ENCODE results near the gene AJUBA. TPM values are rescaled to one million over a fixed set of nuclear protein-coding genes. Genes with fewer than 3 reads are reported as not detected.

The AJUBA gene
- total and polyA plus RNA-seq, 2 donors (not counting 1 experiment from before 2014, with no cell fraction given) = 1.6 TPM; not detected in 1

DNA sequence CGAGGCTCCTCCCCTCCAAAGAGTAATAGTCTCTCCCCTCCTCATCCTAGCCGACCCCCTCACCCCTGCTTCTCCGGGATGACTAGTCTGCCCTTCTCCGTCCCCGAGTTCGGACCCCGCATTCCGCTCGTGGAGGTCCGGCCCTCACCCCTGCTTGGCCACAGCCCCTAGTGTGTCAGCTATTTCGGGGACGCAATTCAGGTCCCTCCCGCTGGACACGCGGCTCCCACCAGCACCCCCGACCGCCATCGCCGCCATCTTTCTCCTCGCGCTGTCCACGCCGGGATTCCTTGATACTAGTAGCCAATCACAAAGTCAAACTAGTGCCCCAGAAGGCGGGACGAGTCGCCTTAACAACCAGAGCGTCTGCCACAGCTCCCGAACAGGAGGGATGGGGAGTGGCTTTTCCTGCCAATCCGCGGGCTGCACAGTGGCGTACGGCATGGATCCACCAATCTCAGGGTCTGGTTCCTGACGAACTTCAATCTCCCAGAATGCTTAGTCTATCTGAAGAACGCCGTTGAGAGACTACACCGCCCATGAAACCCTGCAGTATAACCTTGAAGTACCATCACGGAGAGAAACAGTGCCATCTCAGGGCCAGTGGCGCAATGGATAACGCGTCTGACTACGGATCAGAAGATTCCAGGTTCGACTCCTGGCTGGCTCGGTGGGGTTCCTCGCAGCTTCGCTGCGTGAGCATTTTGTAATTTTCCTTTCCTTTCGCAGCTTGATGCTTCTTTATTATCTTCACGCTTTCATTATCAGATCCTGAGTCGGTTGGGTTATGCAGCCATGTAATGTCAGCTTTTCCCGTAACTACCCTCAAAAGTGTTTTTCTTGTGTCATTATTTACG lies 53.0 kb downstream of the AJUBA start, which contains the start of gene PRMT5:
TSS of gene PRMT5 (minus strand) at position 273 of the 857 bp plus-strand sequence. CDS start at position 258, 15 bp downstream.
- peak; percentile 94 for ATAC-seq (ENCODE audit: low read depth)
- under 1% methylated on average over 47 of the region's 51 CpGs for WGBS (ENCODE audit: insufficient coverage)
- intact Hi-C loops (cut with micrococcal nuclease) = loop anchor here (1.0 to 5.0 kb wide), 8 partner anchors 10 to 373 kb away; partner anchors contain the start of genes ACIN1, C14orf119, DAD1 and HAUS4

More for the DNA sequence above, 53.0 kb downstream of the AJUBA start, which contains the start of gene PRMT5:
- Mint-ChIP-seq H3K4me3 (no peak within 1 kb of the TSS), H3K9me3 (ENCODE audit: insufficient read depth) (no peaks in the 10 kb centered on the region), H3K4me1 (peaks cover 26% of the 10 kb centered on the region), H3K27ac (no peak within 1 kb of the TSS), H3K27me3 (no peaks in the 10 kb centered on the region)
- H3K9me3 ChIP-seq (ENCODE audit: control extremely low read depth in 1 of 3, control insufficient read depth in 2 of 3, insufficient read depth in 1 of 3, low read length in 2 of 3) = no peaks in the 10 kb centered on the region
- peak within 1 kb of the TSS; percentile 96 for H3K9ac ChIP-seq (ENCODE audit: low read length)
- peaks cover 2 to 13% of the 10 kb centered on the region in 2 experiments for H3K36me3 ChIP-seq (replicated peaks in 1 of 2; ENCODE audit: control extremely low read depth in 1 of 2, control insufficient read depth in 1 of 2, extremely low read depth in 1 of 2, insufficient read depth in 2 of 2, low read length in 1 of 2)
- peak within 1 kb of the TSS; percentile 64 to 100 (median 96) for H3K4me3 ChIP-seq (ENCODE audit: control extremely low read depth in 1 of 5, extremely low read depth in 1 of 5, insufficient read depth in 1 of 5, low read depth in 2 of 5, low read length in 4 of 5)
- ChIA-PET CTCF (interaction anchor here (0.6 to 5.0 kb wide), 28 partner anchors 10 to 392 kb away, joined by 3 to 64 read pairs (median 4); partner anchors contain the start of genes AJUBA, DAD1, HAUS4 and LRP10), POLR2A (interaction anchor here (0.6 to 2.3 kb wide), 11 partner anchors 9 to 339 kb away, joined by 3 to 22 read pairs (median 3); partner anchors contain the start of gene RBM23)
- peaks cover 13 to 23% of the 10 kb centered on the region in 2 donors for H3K4me1 ChIP-seq (ENCODE audit: control insufficient read depth in 2 of 2, insufficient read depth in 2 of 2, low read length in 2 of 2)
- peak within 1 kb of the TSS; percentile 90 for H3K4me2 ChIP-seq (replicated peaks; ENCODE audit: low read depth, low read length, poor library complexity, severe bottlenecking)
- TF ChIP-seq, protein P1, sequence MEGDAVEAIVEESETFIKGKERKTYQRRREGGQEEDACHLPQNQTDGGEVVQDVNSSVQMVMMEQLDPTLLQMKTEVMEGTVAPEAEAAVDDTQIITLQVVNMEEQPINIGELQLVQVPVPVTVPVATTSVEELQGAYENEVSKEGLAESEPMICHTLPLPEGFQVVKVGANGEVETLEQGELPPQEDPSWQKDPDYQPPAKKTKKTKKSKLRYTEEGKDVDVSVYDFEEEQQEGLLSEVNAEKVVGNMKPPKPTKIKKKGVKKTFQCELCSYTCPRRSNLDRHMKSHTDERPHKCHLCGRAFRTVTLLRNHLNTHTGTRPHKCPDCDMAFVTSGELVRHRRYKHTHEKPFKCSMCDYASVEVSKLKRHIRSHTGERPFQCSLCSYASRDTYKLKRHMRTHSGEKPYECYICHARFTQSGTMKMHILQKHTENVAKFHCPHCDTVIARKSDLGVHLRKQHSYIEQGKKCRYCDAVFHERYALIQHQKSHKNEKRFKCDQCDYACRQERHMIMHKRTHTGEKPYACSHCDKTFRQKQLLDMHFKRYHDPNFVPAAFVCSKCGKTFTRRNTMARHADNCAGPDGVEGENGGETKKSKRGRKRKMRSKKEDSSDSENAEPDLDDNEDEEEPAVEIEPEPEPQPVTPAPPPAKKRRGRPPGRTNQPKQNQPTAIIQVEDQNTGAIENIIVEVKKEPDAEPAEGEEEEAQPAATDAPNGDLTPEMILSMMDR (IDR thresholded peaks at IDR 0.05) = no peak
- TF ChIP-seq EZH2 (IDR thresholded peaks at IDR 0.05; ENCODE audit: borderline replicate concordance, insufficient read depth, low read depth, low read length, poor library complexity, severe bottlenecking) = no peak
- H3K27ac ChIP-seq (ENCODE audit: low read length in 2 of 2) = peak within 1 kb of the TSS; percentile 65 to 86
- no peaks in the 10 kb centered on the region for H4K20me1 ChIP-seq (ENCODE audit: control insufficient read depth, insufficient read depth, low read length, poor library complexity, severe bottlenecking)
- peak within 1 kb of the TSS; percentile 97 for H2AFZ ChIP-seq (ENCODE audit: insufficient read depth, low read depth, low read length, poor library complexity, severe bottlenecking)
- no peaks in the 10 kb centered on the region for H3K27me3 ChIP-seq (replicated peaks in 1 of 4; ENCODE audit: control extremely low read depth in 1 of 4, control insufficient read depth in 3 of 4, insufficient read depth in 4 of 4, low read length in 3 of 4)
- DNase-seq = peak; percentile 100
- peaks cover 3% of the 10 kb centered on the region for H3K79me2 ChIP-seq (ENCODE audit: control insufficient read depth, insufficient read depth, low read length)

Measured in B cell (primary cell).